Measurements from ENCODE around the gene ALDH3B1.

ALDH3B1 gene

DNA sequence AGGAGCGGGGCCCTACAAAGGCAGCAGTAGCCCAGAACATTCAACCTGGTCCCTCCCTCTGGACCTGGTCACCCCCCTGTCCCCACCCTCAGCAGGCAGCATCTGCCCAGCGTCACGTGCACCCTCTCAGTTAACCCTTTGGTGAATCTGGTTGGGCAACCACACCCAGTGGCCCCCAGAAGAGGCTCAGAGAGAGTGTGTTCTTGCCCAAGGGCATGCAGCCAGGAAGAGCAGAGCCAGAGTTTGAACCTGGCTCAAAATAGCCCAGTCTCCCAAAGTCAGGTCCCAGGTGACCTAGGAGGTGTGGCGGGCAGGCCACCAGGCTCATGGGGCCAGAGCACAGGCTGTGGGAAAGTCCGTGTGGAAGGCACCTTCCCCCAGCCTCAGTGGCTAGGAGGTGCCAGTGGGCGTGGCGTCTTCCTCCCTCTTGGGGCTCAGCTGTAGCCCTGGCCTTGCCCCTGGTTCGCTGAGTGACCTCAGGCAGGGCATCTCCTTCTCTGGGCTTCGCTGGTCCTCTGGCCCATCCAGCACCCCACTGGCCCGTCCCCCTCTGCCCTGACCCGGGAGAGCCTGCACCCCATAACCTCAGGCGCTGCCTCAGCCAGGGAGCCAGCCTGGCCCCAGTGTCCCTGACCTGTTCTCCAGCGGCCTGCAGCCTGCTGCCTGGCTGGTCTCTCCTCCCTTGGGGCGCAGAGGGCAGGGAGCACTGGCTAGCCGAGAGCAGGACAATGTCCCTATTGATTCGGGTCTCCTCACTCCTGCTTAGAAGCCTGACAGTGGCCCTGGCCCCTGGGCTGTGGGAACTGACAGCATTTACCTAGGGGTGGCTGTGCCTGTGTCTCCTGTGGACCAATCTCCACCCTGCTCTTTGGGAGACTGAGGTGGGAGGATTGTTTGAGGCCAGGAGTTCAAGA lies 7.0 kb downstream of the ALDH3B1 start:
- H3K27ac ChIP-seq (ENCODE audit: low read length), result no peak overlapping the region
- no peak overlapping the region for H3K4me3 ChIP-seq (ENCODE audit: low read depth in 1 of 2, low read length in 2 of 2)
- no peaks in the 10 kb centered on the region for H3K27me3 ChIP-seq (ENCODE audit: low read depth, low read length)
- peaks cover 0 to 4% of the 10 kb centered on the region in 2 donors for H3K36me3 ChIP-seq (ENCODE audit: control insufficient read depth in 1 of 2, insufficient read depth in 2 of 2, low read length in 2 of 2)
- H3K4me1 ChIP-seq (ENCODE audit: control insufficient read depth in 1 of 2, insufficient read depth in 2 of 2, low read length in 2 of 2), result peaks cover 11 to 17% of the 10 kb centered on the region in 2 donors
- no peaks in the 10 kb centered on the region for H3K9me3 ChIP-seq (ENCODE audit: control insufficient read depth in 1 of 2, low read length in 2 of 2)

- no peak overlapping the region for H3K27ac ChIP-seq (ENCODE audit: low read length)
These were observed 8.0 kb downstream of the ALDH3B1 start for GRCh38 chr11:68017980-68018729.

DNA sequence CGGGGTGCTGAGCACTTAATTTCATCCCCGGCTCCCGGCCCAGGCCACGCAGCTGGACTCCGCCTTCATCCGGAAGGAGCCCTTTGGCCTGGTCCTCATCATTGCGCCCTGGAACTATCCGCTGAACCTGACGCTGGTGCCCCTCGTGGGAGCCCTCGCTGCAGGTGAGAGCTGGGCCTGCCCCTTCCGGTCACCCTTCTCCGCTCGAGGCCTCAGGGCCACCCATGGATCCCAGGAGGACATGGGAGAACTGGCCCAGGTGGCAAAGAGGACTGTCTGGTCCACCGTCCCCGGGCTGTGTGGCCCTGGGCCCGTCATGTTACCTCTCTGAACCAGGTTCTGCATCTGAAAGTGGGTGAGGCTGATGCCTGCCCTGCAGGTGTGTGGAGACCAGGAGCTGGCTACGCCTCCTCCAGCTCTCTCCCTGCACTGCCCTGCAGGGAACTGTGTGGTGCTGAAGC lies 8.6 kb downstream of the ALDH3B1 start:
- no peak overlapping the region for H3K27ac ChIP-seq (ENCODE audit: low read length)
- H3K27me3 ChIP-seq (ENCODE audit: low read depth, low read length), result no peaks in the 10 kb centered on the region
- H3K9me3 ChIP-seq (ENCODE audit: control insufficient read depth in 1 of 2, low read length in 2 of 2), result no peaks in the 10 kb centered on the region
- peaks cover 0 to 11% of the 10 kb centered on the region in 2 donors for H3K36me3 ChIP-seq (ENCODE audit: control insufficient read depth in 1 of 2, insufficient read depth in 2 of 2, low read length in 2 of 2)
- H3K4me3 ChIP-seq (ENCODE audit: low read depth in 1 of 2, low read length in 2 of 2), result no peak overlapping the region
- peaks cover 8 to 14% of the 10 kb centered on the region in 2 donors for H3K4me1 ChIP-seq (ENCODE audit: control insufficient read depth in 1 of 2, insufficient read depth in 2 of 2, low read length in 2 of 2)

More at GRCh38 chr11:68017980-68018729, 8.0 kb downstream of the ALDH3B1 start:
- Histone ChIP-seq H3K9me3 (ENCODE audit: control insufficient read depth in 1 of 2, low read length in 2 of 2) (no peaks in the 10 kb centered on the region), H3K4me1 (ENCODE audit: control insufficient read depth in 1 of 2, insufficient read depth in 2 of 2, low read length in 2 of 2) (peaks cover 10 to 17% of the 10 kb centered on the region in 2 donors), H3K27me3 (ENCODE audit: low read depth, low read length) (no peaks in the 10 kb centered on the region), H3K36me3 (ENCODE audit: control insufficient read depth in 1 of 2, insufficient read depth in 2 of 2, low read length in 2 of 2) (peaks cover 0 to 11% of the 10 kb centered on the region in 2 donors), H3K4me3 (ENCODE audit: low read depth in 1 of 2, low read length in 2 of 2) (no peak overlapping the region)

GRCh38 chr11:68019486-68019885 lies 9.4 kb downstream of the ALDH3B1 start:
- H3K27ac ChIP-seq (ENCODE audit: low read length), result no peak overlapping the region
- no peaks in the 10 kb centered on the region for H3K27me3 ChIP-seq (ENCODE audit: low read depth, low read length)
- H3K4me1 ChIP-seq (ENCODE audit: control insufficient read depth in 1 of 2, insufficient read depth in 2 of 2, low read length in 2 of 2), result peaks cover 2 to 7% of the 10 kb centered on the region in 2 donors
- no peak overlapping the region for H3K4me3 ChIP-seq (ENCODE audit: low read depth in 1 of 2, low read length in 2 of 2)
- H3K36me3 ChIP-seq (ENCODE audit: control insufficient read depth in 1 of 2, insufficient read depth in 2 of 2, low read length in 2 of 2), result peaks cover 0 to 18% of the 10 kb centered on the region in 2 donors
- H3K9me3 ChIP-seq (ENCODE audit: control insufficient read depth in 1 of 2, low read length in 2 of 2), result peaks cover 0 to 4% of the 10 kb centered on the region in 2 donors

DNA sequence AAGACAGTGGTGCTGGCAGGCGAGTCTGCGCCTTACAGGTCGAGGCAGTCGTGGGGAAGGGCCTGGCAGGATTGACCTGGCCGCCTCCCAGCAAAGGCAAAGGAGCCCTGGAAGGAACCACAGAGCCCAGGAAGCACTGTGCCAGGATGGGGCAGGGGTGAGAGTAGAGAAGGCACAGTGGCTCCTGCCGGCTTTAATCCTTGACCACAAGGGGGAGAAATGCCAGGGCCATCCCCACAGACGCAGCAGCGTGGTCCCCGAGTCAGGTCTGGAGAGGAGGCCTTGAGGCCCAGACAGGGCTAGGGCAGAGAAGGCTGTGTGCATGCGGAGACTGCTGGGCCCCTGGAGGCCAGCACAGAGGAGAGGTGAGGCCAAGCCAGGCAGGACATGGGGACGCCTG lies 10.4 kb downstream of the ALDH3B1 start:
- Histone ChIP-seq H3K36me3 (ENCODE audit: control insufficient read depth in 1 of 2, insufficient read depth in 2 of 2, low read length in 2 of 2) (peaks cover 7 to 24% of the 10 kb centered on the region in 2 donors), H3K4me3 (ENCODE audit: low read depth in 1 of 2, low read length in 2 of 2) (no peak overlapping the region), H3K27ac (ENCODE audit: low read length) (no peak overlapping the region), H3K4me1 (ENCODE audit: control insufficient read depth in 1 of 2, insufficient read depth in 2 of 2, low read length in 2 of 2) (no peaks in the 10 kb centered on the region), H3K27me3 (ENCODE audit: low read depth, low read length) (no peaks in the 10 kb centered on the region), H3K9me3 (ENCODE audit: control insufficient read depth in 1 of 2, low read length in 2 of 2) (peaks cover 0 to 4% of the 10 kb centered on the region in 2 donors)

- Histone ChIP-seq H3K4me1 (ENCODE audit: control insufficient read depth in 1 of 2, insufficient read depth in 2 of 2, low read length in 2 of 2) (no peaks in the 10 kb centered on the region), H3K9me3 (ENCODE audit: control insufficient read depth in 1 of 2, low read length in 2 of 2) (peaks cover 0 to 4% of the 10 kb centered on the region in 2 donors), H3K4me3 (ENCODE audit: low read depth in 1 of 2, low read length in 2 of 2) (no peak overlapping the region), H3K27me3 (ENCODE audit: low read depth, low read length) (no peaks in the 10 kb centered on the region), H3K27ac (ENCODE audit: low read length) (no peak overlapping the region), H3K36me3 (ENCODE audit: control insufficient read depth in 1 of 2, insufficient read depth in 2 of 2, low read length in 2 of 2) (peaks cover 10 to 31% of the 10 kb centered on the region in 2 donors)
These were observed 11.2 kb downstream of the ALDH3B1 start for GRCh38 chr11:68021167-68021787.

DNA sequence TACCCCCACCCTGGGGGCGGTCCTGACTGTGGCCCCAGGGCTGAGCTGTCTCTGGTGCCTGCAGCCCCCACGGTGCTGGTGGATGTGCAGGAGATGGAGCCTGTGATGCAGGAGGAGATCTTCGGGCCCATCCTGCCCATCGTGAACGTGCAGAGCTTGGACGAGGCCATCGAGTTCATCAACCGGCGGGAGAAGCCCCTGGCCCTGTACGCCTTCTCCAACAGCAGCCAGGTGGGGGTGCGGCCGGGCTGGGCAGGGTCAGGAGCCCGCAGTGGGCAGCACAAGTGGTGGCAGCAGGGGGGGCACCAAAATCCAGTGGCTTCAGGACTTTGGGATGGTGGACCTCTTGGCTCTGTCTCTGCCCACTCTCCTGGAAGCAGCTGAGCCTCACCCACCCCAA lies 12.4 kb downstream of the ALDH3B1 start:
- no peaks in the 10 kb centered on the region for H3K4me1 ChIP-seq (ENCODE audit: control insufficient read depth in 1 of 2, insufficient read depth in 2 of 2, low read length in 2 of 2)
- H3K4me3 ChIP-seq (ENCODE audit: low read depth in 1 of 2, low read length in 2 of 2), result no peak overlapping the region
- peaks cover 10 to 38% of the 10 kb centered on the region in 2 donors for H3K36me3 ChIP-seq (ENCODE audit: control insufficient read depth in 1 of 2, insufficient read depth in 2 of 2, low read length in 2 of 2)
- no peaks in the 10 kb centered on the region for H3K27me3 ChIP-seq (ENCODE audit: low read depth, low read length)
- no peak overlapping the region for H3K27ac ChIP-seq (ENCODE audit: low read length)
- peaks cover 0 to 4% of the 10 kb centered on the region in 2 donors for H3K9me3 ChIP-seq (ENCODE audit: control insufficient read depth in 1 of 2, low read length in 2 of 2)

DNA sequence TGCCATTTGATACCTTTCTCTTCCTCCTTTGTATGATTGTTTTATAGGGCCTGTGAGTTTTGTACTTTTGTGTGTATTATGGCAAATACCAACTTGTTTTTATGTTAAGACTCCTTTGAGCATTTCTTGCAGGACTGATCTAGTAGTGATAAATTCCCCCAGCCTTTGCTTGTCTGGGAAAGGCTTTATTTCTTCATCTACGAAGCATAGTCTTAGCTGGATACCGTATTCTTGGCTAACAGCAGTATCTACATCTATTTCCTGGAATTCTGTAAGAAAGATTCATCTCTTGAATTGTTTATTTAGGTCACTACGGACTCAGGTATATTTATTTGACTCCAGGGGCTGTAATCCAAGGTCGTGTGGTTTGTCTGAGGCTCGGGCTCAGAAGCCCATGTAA lies 14.4 kb downstream of the ALDH3B1 start:
- peaks cover 10 to 41% of the 10 kb centered on the region in 2 donors for H3K36me3 ChIP-seq (ENCODE audit: control insufficient read depth in 1 of 2, insufficient read depth in 2 of 2, low read length in 2 of 2)
- H3K4me3 ChIP-seq (ENCODE audit: low read depth in 1 of 2, low read length in 2 of 2), result no peak overlapping the region
- H3K27ac ChIP-seq (ENCODE audit: low read length), result no peak overlapping the region
- peaks cover 0 to 4% of the 10 kb centered on the region in 2 donors for H3K9me3 ChIP-seq (ENCODE audit: control insufficient read depth in 1 of 2, low read length in 2 of 2)
- no peaks in the 10 kb centered on the region for H3K27me3 ChIP-seq (ENCODE audit: low read depth, low read length)
- peaks cover 0 to 3% of the 10 kb centered on the region in 2 donors for H3K4me1 ChIP-seq (ENCODE audit: control insufficient read depth in 1 of 2, insufficient read depth in 2 of 2, low read length in 2 of 2)

- Histone ChIP-seq H3K27ac (ENCODE audit: low read length) (no peak overlapping the region), H3K36me3 (ENCODE audit: control insufficient read depth in 1 of 2, insufficient read depth in 2 of 2, low read length in 2 of 2) (peaks cover 10 to 41% of the 10 kb centered on the region in 2 donors), H3K4me3 (ENCODE audit: low read depth in 1 of 2, low read length in 2 of 2) (no peak overlapping the region), H3K4me1 (ENCODE audit: control insufficient read depth in 1 of 2, insufficient read depth in 2 of 2, low read length in 2 of 2) (peaks cover 0 to 6% of the 10 kb centered on the region in 2 donors), H3K9me3 (ENCODE audit: control insufficient read depth in 1 of 2, low read length in 2 of 2) (peaks cover 0 to 4% of the 10 kb centered on the region in 2 donors), H3K27me3 (ENCODE audit: low read depth, low read length) (no peaks in the 10 kb centered on the region)
These were observed 14.9 kb downstream of the ALDH3B1 start for GRCh38 chr11:68025047-68025446.

DNA sequence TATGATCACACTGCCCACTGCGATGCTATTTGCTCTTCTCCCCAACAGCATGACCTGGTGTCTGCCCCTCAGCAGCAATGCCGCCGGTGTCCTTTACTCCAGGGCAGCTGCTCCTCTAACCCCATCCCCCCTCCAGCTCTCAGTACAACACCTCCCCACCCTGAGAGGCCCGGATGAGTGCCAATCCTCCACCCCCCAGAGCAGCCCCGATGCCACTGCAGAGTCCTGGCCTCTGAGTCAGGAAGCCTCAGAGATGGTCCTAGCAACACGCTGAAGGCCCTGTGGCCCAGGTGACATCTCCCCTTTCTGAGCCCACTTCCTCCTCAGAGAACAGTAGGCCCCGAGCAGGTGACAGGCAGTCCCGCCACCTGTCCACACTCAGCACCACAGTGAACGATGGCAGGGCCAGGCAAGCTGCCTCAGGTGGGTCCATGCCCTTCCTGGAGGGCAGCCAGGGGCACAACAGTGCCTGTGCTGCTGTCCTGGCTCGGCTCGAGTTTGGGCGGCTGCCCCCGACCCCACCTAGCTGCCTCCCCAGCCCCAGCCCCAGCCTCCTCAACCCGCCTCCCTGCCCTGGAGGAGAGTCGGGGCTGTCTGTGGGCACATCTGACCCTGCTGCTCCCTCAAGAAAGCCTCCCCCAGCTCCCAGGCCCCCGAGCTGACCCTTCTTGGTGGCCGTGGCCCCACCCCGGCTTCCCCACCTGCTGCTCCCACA lies 16.4 kb downstream of the ALDH3B1 start:
- no peaks in the 10 kb centered on the region for H3K27me3 ChIP-seq (ENCODE audit: low read depth, low read length)
- peaks cover 0 to 4% of the 10 kb centered on the region in 2 donors for H3K9me3 ChIP-seq (ENCODE audit: control insufficient read depth in 1 of 2, low read length in 2 of 2)
- H3K4me1 ChIP-seq (ENCODE audit: control insufficient read depth in 1 of 2, insufficient read depth in 2 of 2, low read length in 2 of 2), result peaks cover under 1 to 11% of the 10 kb centered on the region in 2 donors
- H3K27ac ChIP-seq (ENCODE audit: low read length), result no peak overlapping the region
- no peak overlapping the region for H3K4me3 ChIP-seq (ENCODE audit: low read depth in 1 of 2, low read length in 2 of 2)
- peaks cover 10 to 41% of the 10 kb centered on the region in 2 donors for H3K36me3 ChIP-seq (ENCODE audit: control insufficient read depth in 1 of 2, insufficient read depth in 2 of 2, low read length in 2 of 2)

All from muscle layer of duodenum (tissue), 2 donors.